GM10248 (cell line): ENCODE data around the gene THUMPD1.
A peak's percentile ranks its signal among the peaks of the same experiment; 100 is the strongest.
"Not testable (repeated sequence)": the region's sequence is repeated elsewhere in the genome, so short reads cannot be mapped to it uniquely, and the experiment has no call there.

ENCODE experiments used
- CTCF ChIA-PET: fragments of 300-600 bp; sonication (Branson Sonifier 250); formaldehyde crosslinking; extraction: SDS; loops from one replicate; lab custom pipeline; 2021; ENCODE audit warnings: antibody characterized with exemption; lab: Yijun Ruan, JAX
- POLR2A ChIA-PET: fragments of 350-650 bp; sonication (Branson Sonifier 250); formaldehyde crosslinking; extraction: SDS; loops from one replicate; lab custom pipeline; 2020; ENCODE audit warnings: antibody characterized with exemption; lab: Yijun Ruan, JAX
- DNase-seq: peaks from one replicate; pipeline ENCODE4 v3.0.0; 2012; ENCODE audit errors: extremely low spot score
- CTCF ChIP-seq: IDR thresholded peaks from 2 replicates; pipeline ENCODE4 v1.5.1; 2012; ENCODE audit warnings: mild to moderate bottlenecking, low read depth; ENCODE audit errors: extremely low read depth, missing control alignments, control extremely low read depth

Gene THUMPD1

GRCh38 chr16:20763461-20764232, 22.0 kb upstream of the THUMPD1 start, which contains the start of gene ACSM3:
TSS of gene ACSM3 (plus strand) at chr16:20764014. CDS start at chr16:20770035, 6,021 bp downstream.
- no peak for TF ChIP-seq CTCF
- ChIA-PET POLR2A (no interaction called here), CTCF (interaction anchor here (0.9 to 3.7 kb wide), 3 partner anchors 11 to 25 kb away, joined by 3 to 14 read pairs (median 3); no protein-coding TSS in a partner anchor)
- peak; percentile 88 for DNase-seq

GRCh38 chr16:20762404-20763123, 20.9 kb upstream of the THUMPD1 start:
- DNase-seq = no peak
- ChIA-PET POLR2A (no interaction called here), CTCF (no interaction called here)
- TF ChIP-seq CTCF = no peak

- POLR2A ChIA-PET = no interaction called here
Measured at GRCh38 chr16:20761175-20761574, 19.6 kb upstream of the THUMPD1 start.

GRCh38 chr16:20760346-20760745, 18.7 kb upstream of the THUMPD1 start:
- ChIA-PET POLR2A (no interaction called here), CTCF (no interaction called here)
- no peak for DNase-seq

More at GRCh38 chr16:20761175-20761574, 19.6 kb upstream of the THUMPD1 start:
- DNase-seq = no peak
- no peak for TF ChIP-seq CTCF
- CTCF ChIA-PET = no interaction called here

GRCh38 chr16:20755799-20756198, 14.2 kb upstream of the THUMPD1 start:
- CTCF ChIA-PET, DNase-seq, POLR2A ChIA-PET: not testable (repeated sequence)

More at GRCh38 chr16:20760346-20760745, 18.7 kb upstream of the THUMPD1 start:
- no peak for TF ChIP-seq CTCF

- TF ChIP-seq CTCF = no peak
- CTCF ChIA-PET = interaction anchor here (1.4 kb wide), 1 partner anchor 177 kb away, joined by 3 read pairs; no protein-coding TSS in a partner anchor
- POLR2A ChIA-PET = no interaction called here
- DNase-seq = no peak
Measured at GRCh38 chr16:20755238-20755637, 13.6 kb upstream of the THUMPD1 start.

- CTCF ChIA-PET = interaction anchor here (1.4 kb wide), 1 partner anchor 179 kb away, joined by 3 read pairs; no protein-coding TSS in a partner anchor
- DNase-seq = no peak
- POLR2A ChIA-PET = no interaction called here
- TF ChIP-seq CTCF = no peak
Measured at GRCh38 chr16:20753727-20754126, 12.1 kb upstream of the THUMPD1 start.
